ENCODE measurements around the gene SYTL2.
A peak's percentile ranks its signal among the peaks of the same experiment; 100 is the strongest.
"Not testable (repeated sequence)": the region's sequence is repeated elsewhere in the genome, so short reads cannot be mapped to it uniquely, and the experiment has no call there.

The SYTL2 gene, protein sequence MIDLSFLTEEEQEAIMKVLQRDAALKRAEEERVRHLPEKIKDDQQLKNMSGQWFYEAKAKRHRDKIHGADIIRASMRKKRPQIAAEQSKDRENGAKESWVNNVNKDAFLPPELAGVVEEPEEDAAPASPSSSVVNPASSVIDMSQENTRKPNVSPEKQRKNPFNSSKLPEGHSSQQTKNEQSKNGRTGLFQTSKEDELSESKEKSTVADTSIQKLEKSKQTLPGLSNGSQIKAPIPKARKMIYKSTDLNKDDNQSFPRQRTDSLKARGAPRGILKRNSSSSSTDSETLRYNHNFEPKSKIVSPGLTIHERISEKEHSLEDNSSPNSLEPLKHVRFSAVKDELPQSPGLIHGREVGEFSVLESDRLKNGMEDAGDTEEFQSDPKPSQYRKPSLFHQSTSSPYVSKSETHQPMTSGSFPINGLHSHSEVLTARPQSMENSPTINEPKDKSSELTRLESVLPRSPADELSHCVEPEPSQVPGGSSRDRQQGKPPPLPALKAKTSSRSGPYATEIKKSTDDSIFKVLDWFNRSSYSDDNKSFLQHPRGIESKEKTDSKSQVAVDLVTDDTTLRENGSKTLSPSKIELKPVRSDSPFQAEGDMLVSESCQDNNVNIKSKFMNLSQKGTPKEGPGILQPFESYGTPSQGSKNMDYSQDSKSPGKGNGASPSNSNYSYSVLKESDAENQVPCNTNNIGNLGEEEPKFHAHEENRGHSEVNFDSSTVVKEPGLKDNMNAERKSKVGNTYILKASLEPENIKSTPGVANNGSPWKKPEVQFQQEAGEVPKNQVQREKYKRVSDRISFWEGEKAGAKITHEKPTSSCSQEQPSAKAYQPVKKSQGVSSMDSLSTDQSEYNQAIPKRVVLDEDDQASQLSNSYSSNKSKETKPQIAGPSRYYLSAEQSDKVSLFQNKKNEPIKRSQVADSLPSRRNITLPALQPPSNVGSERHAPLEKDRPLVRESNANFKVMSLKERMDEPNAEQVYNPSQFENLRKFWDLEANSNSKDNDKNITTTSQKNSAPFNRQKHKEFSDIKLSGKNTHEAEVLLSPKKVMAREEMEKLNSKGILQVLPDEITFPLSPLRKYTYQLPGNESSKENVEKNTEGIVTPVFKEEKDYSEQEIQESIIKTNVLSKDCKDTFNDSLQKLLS (N-terminal part only)

DNA sequence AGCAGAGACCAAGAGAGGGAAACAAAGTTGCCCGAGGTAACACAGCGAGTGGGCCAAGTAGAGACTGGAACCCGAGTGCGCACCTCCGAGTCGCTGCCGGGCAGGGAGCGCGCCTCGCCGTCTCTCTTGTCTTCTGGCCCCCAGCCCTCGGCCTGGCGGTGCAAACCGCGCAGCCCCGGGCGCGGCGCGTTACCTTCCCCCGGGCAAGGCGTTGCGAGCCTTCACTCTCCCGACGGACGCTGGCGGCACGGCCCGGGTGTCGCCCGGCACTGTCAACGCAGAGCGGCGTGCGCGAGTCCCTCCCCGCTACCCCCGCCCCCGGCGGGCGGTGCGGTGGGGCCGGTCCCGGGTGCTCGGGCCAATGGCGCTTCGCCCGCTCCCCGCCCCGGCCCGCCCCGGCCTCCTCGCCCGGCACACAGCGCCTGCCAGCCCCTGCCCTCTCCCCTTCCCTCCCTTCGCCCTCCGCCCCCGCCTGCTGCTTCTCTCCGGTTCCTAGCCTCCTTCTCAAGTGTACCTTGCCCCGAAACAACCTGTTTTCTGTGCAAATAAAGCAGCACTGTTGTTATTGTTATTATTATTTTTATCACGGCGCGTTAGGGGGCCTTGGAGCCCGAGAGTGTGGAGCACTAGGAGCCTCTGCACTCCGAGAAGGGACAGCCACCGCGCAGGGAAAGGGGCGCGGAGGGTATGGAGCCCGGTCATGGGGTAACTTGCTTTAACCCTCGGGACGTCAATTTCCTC lies at the start of gene SYTL2:
SYTL2 (minus strand) TSS at position 271 of the 741 bp plus-strand sequence. CDS start 53,416 bp downstream, outside the sequence.
- DNase-seq, result peak in 52 of 56 donors; percentile 10 to 87 (median 61)

DNA sequence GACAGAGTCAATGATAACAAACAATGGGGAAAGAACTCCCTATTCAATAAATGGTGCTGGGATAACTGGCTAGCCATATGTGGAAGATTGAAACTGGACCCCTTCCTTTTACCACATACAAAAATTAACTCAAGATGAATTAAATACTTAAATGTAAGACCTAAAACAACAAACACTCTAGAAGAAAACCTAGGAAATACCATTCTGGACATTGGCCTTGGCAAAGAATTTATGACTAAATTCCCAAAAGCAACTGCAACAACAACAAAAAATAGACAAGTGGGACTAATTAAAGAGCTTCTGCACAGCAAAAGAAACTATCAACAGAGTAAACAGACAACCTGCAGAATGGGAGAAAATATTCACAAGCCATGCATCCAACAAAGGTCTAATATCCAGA lies 48.6 kb upstream of the SYTL2 start:
- not testable (repeated sequence) for DNase-seq

DNA sequence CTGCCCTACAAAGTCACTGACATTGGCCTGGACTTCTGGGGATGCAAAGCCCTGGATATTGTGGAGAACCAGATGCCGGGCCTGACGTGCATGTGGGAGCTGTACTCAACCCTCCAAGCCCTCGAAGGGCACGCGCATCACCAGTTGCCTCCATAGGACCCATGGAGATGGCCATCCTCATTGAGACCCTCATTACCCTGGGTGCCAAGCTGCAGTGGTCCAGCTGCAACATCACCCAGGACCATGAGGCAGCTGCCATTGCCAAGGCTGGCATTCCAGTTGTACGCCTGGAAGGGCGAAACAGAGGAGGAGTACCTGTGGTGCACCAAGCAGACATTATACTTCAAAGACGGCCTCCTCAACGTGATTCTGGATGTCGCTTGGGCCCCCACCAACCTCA lies 46.2 kb upstream of the SYTL2 start:
- no peak for DNase-seq

DNA sequence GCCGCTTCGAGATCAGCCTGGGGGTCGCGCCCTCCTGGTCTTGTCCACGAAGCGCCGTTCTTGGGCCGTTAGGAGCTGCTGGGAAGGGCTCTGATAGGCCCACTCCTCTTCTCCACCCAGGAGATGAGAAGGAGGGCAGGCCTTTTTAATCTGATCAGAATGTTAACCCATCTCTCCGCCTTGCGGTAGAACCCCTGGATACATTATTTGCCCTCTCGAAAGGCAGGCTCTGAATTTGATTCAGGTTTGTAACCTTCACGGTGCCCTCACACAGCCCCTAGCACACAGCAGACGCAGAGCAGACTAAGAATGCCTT lies 44.4 kb upstream of the SYTL2 start, which contains the start of gene CCDC83:
CCDC83 (plus strand) TSS at position 43 of the 316 bp plus-strand sequence. CDS start 9,741 bp downstream, outside the sequence.
- DNase-seq, result peak in 2 of 56 donors; percentile 35 to 37

DNA sequence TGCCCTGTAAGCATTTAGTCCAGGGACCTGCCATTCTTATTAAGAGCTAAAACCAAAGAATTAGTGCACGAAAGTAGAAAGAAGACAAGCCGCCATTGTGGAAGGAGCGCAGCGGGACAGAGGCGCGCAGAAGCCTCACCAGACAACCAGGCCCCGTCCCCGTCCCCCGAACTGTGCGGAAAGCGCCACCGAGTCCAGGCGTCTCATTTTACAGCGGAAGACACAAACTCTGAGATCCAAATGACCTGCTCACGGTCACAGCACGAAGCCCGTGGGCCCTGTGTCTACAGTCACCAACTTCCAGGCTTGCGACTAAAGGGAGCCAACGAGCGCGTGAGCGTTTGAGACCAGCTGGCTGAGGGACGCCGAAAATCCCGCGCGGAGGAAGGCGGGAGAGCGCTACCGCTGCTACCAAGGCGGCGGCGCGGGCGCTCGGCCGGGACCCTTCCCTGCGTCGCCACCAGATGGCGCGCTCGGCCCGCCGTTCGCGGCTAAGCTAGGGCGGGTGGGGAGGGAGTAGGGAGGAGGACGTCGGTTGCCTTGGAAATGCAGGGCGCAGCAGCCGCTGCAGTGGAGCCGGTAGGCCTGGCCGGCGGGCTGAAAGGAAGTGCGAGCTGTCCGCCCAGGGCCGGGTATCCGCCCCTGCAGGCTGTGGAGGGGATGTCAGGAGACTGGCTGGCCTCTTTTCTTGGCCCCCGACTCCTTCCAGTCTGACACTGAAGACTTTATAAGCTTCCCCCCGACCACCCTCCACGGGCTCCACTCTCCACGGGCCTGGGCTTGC lies 43.8 kb upstream of the SYTL2 start:
- DNase-seq, result peak in 55 of 56 donors; percentile 49 to 91 (median 84)

DNA sequence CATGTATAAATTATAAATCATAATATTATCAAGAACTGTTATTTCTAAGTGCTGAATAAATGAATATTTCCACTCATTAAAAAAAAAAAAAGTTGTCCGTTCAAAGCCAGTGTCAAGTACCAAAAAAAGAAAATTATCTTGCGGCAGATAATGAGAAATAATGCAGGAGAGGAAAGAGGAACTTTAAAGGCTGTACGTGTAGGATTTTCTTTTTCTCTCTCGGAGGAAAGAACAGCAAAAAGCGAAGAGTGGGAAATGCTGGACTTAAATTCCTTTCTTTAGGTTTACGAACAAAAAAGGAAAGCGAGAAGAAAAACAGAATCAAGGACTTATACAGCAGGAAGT lies 43.2 kb upstream of the SYTL2 start:
- DNase-seq, result no peak

DNA sequence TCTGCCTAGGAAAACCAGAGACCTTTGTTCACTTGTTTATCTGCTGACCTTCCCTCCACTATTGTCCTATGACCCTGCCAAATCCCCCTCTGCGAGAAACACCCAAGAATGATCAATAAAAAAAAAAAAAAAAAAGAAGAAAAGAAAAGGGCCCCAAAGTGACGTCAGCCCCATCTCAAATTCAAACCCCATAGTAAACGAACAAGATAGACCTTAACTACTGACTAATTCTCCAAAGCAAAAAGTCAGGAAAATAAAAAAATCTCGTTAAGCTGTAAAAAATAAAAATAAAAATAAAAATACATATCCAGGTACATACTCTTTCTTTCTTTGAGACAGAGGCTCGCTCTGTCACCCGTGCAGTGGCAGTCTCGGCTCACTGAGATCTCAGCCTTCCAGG lies 42.6 kb upstream of the SYTL2 start:
- DNase-seq, result not testable (repeated sequence)

DNA sequence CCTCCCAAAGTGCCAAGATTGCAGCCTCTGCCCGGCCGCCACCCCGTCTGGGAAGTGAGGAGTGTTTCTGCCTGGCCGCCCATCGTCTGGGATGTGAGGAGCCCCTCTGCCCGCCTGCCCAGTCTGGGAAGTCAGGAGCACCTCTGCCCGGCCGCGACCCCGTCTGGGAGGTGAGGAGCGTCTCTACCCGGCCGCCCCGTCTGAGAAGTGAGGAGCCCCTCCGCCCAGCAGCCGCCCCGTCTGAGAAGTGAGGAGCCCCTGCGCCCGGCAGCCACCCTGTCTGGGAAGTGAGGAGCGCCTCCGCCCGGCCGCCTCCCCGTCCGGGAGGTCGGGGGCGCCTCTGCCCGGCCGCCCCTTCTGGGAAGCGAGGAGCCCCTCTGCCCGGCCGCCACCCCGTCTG lies 41.8 kb upstream of the SYTL2 start:
- DNase-seq, result not testable (repeated sequence)

DNA sequence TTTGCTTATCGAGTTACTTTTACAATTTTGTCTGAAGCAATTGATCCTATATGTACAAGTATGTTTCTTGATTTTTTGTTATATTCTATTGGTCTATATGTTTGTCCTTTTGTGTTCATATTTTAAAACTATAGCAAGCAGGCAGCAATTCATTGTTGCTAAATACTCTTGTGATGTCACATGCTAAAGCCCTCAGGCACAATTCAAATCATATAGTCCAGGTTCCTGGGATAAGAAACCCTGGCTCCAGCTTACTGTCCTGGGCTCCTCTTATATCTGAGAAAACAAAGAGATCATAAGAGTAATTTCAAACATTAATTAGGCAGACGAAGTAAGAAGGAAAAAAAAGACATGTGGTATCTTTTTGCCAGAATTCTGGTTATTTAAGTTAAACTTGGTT lies 37.6 kb upstream of the SYTL2 start:
- DNase-seq, result no peak

DNA sequence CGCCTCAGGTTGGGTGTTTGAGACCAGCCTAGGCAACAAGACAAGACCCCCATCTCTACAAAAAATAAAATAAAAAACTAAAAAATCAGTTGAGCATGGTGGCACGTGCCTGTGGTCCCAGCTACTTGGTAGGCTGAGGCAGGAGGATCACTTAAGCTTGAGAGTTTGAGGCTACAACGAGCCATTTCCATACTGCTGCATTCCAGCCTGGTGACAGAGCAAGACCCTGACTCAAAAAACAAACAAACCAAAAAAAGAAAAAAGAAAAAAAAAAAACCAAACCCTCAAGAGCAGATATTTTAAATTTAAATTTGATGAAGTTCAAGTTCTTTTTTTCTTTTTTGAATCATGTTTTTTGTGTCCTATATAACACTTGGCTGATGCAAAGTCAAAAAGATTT lies 37.1 kb upstream of the SYTL2 start:
- no peak for DNase-seq

DNA sequence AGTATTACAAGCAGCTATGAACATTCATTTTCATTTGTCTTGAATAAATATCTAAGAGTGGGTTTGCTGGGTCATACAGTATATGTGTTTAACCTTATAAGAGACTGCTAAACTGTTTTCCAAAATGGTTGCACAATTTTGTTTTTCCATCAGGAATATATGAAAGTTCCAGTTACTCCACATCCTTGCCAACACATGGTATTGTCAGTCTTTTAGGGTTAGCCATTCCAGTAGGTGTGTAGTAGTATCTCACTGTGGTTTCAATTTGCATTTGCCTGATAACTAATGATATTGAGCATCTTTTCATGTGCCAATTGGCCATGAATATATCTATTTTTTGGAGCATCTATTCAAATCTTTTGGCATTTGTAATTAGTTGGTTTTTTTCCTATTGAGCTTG lies 36.5 kb upstream of the SYTL2 start:
- DNase-seq, result no peak

DNA sequence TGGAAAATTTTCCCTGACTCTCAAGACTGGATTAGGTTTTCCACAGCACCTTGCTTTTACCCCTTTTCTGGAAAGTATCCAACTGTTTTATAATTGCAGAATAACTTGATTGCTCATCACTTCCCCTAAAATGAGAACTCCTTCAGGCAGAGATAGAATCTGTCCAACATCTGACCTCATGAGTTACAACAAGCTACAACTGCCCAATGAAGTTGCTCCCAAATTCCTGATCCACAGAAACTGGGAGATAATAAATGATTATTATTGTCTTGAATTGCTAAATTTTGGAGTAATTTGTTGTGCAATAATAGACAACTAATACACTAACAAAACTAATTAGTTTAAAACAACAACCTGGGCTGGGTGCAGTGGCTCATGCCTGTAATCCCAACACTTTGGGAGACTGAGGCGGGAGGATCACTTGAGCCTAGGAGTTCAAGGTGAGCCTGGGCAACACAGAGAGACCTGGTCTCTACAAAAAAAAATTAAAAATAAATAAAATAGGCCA lies 34.2 kb upstream of the SYTL2 start:
- no peak for DNase-seq

DNA sequence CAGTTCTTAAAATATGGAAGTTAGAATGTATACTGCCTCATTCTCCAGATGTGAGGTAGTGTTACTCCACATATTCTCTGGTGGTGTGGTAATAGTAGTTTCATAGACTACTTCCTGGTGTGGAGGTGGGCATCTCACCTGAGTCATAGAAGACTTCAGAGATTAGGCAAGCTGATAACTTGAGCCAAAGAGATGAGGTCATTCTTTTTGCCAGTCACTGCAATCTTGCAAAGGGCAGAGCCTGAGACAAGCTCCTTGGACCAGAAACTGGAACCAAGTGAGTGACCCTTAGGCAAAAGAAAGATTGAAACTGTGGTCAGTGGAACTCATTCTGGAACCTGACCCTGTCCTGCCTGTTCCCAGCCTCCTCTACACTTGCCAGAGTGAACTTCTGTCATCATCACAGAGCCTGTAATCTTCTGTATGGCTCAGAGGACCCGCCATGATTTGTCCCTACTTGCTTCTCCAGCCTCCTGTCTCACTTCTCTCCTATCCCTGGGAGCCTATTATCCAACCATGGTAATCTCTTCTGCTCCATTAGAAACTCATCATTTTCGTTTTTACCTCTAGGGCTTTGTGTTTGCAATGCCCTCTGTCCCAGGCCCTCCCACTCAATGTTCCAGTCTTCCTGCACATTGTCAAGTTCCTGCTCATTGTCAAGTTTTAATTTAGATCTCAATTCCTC lies 33.6 kb upstream of the SYTL2 start:
- DNase-seq, result no peak

DNA sequence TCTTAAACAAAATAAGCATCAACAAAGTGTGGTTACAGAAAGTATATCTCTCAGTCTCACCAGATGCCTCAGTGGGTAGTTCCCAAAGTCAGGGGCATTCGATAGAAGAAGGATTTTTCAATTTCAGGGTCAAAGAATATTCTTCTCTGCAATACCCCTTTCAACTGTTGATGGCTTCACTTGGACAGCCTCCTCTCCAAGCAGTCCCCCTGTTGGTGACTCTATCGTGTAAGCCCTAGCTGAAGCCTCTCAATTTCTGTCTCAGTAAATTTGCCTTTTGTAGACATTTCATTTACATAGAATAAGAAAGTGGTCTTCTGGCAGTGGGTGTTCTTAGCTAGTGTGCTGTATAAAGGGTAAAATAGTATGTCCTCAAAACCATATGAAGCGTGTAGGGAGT lies 33.0 kb upstream of the SYTL2 start:
- no peak for DNase-seq

DNA sequence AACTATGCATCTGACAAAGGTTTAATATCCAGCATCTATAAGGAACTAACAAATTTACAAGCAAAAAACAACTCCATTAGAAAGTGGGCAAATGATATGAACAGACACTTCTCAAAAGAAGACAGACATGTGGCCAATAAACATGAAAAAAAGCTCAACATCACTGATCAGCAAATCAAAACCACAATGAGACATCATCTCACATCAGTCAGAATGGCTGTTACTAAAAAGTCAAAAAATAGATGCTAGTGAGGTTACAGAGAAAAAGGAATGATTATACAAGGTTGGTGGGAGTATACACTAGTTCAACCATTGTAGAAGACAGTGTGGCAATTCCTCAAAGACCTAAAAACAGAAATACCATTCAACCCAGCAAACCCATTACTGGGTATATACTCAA lies 30.0 kb upstream of the SYTL2 start:
- not testable (repeated sequence) for DNase-seq

DNA sequence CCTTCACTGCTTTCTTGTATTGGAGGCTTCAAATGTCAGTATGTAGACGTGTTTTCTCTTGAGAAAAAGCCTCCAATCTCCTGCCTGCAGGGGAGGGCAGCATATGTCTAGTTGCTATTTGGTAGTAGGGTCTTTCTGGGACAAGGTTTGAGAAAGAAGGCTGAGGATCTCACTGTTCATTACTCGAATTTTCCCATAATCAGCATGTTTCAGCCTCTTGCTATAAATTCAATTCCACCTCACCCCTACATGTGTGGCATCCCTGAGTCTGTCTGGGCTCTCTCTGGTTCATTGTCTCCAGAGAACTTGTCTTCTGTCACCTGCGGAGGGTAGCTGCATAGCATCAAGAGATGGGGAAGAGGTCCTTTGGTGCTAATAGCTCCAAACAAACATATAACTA lies 24.8 kb upstream of the SYTL2 start:
- DNase-seq, result no peak

DNA sequence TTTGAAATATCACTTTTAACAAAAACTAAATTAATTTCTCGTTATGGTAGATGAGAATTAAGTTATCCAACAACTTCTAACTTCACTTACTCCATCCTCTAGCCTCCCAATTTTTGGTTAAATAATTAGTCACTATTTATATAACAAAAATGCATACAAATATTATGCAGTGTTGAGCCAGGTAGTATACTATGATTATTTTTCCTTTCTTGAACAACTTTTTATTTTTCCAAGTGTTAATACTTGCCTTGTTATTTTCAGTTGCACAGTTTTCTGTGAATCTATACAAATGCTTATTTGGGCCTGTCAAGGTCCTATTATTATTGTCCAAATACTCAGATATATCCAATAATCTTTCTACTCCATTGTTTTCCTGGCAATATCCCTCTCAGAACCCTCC lies 24.3 kb upstream of the SYTL2 start:
- no peak for DNase-seq

DNA sequence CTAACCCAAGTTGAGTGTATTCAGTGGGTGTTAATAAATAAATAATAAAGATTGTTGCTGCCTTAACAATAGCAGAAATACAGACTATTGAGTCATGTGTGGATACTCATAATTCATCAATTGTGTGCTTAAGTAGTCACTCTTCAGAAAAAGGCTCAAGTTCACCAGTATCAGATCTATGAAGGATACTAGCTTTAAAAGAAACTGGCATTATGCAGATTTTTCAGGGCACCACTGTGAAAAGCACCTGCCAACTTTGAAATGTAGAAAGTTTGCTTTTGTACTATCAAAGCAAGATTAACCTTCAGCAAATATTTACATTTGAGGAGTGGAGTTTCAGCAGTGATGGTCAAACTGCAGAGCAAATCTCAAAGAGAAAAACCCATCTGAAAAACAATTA lies 20.1 kb upstream of the SYTL2 start:
- no peak for DNase-seq

DNA sequence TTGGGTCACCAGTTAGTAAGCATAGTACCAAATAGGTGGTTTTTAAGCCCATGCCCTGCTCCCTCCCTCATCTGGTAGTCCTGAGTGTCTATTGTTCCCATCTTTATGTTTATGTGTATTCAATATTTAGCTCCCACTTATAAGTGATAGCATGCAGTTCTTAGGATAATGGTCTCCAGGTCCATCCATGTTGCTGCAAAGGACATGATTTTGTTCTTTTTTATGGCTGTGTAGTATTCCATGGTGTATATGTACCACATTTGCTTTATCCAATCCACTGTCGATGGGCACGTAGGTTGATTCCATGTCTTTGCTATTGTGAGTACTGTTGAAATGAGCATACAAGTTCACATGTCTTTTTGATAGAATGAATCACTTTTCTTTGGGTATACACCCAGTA lies 18.2 kb upstream of the SYTL2 start:
- no peak for DNase-seq

DNA sequence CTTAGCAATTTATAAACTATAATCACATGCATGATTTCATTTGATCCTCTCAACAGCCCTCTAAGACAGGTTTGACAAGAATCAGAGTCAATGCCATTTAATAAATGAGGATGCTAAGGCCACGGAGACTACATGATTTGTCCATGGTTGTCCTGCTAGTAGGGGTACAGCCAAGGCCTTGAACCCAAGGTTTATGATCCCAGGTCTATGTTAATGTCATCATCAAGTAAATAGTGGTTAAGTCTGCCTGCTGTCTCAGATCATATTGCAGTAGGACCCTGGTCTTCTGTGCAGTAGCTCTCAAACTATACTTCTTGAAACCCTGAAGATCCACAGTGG lies 17.7 kb upstream of the SYTL2 start:
- DNase-seq, result no peak
